GM10248 (cell line): ENCODE measurements around the gene REG1B.
"Not testable (repeated sequence)": the region's sequence is repeated elsewhere in the genome, so short reads cannot be mapped to it uniquely, and the experiment has no call there.

Experiments
- CTCF ChIA-PET: fragments of 300-600 bp; sonication (Branson Sonifier 250); formaldehyde crosslinking; extraction: SDS; loops from one replicate; lab custom pipeline; 2021; ENCODE audit warnings: antibody characterized with exemption; lab: Yijun Ruan, JAX
- POLR2A ChIA-PET: fragments of 350-650 bp; sonication (Branson Sonifier 250); formaldehyde crosslinking; extraction: SDS; loops from one replicate; lab custom pipeline; 2020; ENCODE audit warnings: antibody characterized with exemption; lab: Yijun Ruan, JAX
- DNase-seq: peaks from one replicate; pipeline ENCODE4 v3.0.0; 2012; ENCODE audit errors: extremely low spot score
- TF ChIP-seq, protein P1 (sequence below): IDR thresholded peaks from 2 replicates; pipeline ENCODE4 v1.5.1; 2012; ENCODE audit warnings: mild to moderate bottlenecking, low read depth; ENCODE audit errors: extremely low read depth, missing control alignments, control extremely low read depth

Gene REG1B

DNA sequence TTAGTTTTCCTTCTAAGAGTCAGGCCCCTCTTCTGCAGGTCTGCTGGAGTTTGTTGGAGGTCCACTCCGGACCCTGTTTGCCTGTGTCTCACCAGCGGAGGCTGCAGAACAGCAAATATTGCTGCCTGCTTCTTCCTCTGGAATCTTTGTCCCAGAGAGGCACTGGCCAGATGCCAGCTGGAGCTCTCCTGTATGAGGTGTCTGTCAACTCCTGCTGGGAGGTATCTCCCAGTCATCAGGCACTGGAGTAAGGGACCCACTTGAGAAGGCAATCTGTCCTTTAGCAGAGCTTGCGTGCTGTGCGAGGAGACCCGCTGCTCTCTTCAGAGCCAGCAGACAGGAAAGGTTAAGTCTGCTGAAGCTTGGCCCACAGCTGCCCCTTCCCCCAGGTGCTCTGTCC, 4.8 kb downstream of the REG1B start:
- DNase-seq = no peak
- POLR2A ChIA-PET = no interaction called here
- CTCF ChIA-PET = no interaction called here

DNA sequence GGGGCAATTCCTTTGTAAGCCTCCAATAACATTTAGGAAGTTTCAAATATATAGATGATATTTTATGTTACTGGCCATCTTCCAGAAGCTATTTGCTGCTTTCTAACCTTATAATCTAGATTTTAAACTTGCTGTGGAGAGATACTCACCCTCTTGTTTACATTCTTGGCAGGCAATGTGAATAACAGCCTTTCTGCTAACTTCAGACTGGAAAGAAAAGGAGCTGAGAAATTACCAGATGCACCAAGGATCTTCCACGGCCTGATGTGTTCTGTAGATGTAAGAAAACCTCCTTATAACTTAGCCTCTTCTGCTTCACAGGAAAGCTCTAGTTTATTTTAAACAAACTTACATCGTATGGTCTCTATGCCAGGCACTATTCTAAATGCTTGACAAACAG, 16.7 kb downstream of the REG1B start:
- no peak for DNase-seq
- POLR2A ChIA-PET = no interaction called here
- TF ChIP-seq, protein P1, sequence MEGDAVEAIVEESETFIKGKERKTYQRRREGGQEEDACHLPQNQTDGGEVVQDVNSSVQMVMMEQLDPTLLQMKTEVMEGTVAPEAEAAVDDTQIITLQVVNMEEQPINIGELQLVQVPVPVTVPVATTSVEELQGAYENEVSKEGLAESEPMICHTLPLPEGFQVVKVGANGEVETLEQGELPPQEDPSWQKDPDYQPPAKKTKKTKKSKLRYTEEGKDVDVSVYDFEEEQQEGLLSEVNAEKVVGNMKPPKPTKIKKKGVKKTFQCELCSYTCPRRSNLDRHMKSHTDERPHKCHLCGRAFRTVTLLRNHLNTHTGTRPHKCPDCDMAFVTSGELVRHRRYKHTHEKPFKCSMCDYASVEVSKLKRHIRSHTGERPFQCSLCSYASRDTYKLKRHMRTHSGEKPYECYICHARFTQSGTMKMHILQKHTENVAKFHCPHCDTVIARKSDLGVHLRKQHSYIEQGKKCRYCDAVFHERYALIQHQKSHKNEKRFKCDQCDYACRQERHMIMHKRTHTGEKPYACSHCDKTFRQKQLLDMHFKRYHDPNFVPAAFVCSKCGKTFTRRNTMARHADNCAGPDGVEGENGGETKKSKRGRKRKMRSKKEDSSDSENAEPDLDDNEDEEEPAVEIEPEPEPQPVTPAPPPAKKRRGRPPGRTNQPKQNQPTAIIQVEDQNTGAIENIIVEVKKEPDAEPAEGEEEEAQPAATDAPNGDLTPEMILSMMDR = no peak
- CTCF ChIA-PET = interaction anchor here (1.4 kb wide), 1 partner anchor 9 kb away, joined by 5 read pairs; no protein-coding TSS in a partner anchor

More for the DNA sequence above, 4.8 kb downstream of the REG1B start:
- TF ChIP-seq, protein P1 = no peak

DNA sequence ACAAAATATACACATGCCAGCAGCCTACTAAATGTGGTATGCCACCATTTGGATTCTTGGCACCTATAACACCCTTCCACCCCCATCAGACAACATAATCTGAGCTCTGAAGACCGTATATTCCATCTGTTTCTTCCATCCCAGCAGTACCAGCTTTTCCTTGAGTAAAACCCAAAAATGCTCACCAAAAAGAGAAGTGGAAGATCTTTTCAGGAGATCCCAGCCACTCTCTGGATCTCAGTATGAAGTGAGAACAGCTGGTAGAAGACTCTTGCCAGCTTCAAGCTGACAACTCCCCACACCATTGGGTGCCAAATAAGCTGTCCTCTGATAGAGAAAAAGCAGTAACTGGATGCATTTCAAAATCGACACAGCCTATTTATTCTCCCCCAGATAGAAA, 22.6 kb downstream of the REG1B start:
- TF ChIP-seq, protein P1 = no peak
- DNase-seq = no peak
- CTCF ChIA-PET = no interaction called here
- POLR2A ChIA-PET = no interaction called here

GRCh38 chr2:79054769-79055168, 33.0 kb downstream of the REG1B start:
- POLR2A ChIA-PET, DNase-seq, CTCF ChIA-PET: not testable (repeated sequence)

- DNase-seq, POLR2A ChIA-PET, CTCF ChIA-PET: not testable (repeated sequence)
These were observed 34.3 kb downstream of the REG1B start for GRCh38 chr2:79053486-79053885.

GRCh38 chr2:79041032-79041448, 46.8 kb downstream of the REG1B start:
- DNase-seq = no peak
- ChIA-PET CTCF (interaction anchor here (0.7 to 1.5 kb wide), 5 partner anchors 8 to 845 kb away, joined by 3 to 5 read pairs (median 3); no protein-coding TSS in a partner anchor), POLR2A (no interaction called here)

GRCh38 chr2:79039944-79040343, 47.8 kb downstream of the REG1B start:
- TF ChIP-seq, protein P1 = no peak
- CTCF ChIA-PET = interaction anchor here (1.0 to 1.5 kb wide), 4 partner anchors 10 to 180 kb away, joined by 3 to 4 read pairs (median 3); no protein-coding TSS in a partner anchor
- POLR2A ChIA-PET = no interaction called here

More at GRCh38 chr2:79041032-79041448, 46.8 kb downstream of the REG1B start:
- TF ChIP-seq, protein P1 = no peak

More at GRCh38 chr2:79039944-79040343, 47.8 kb downstream of the REG1B start:
- DNase-seq = no peak
